GM10266 (cell line): ENCODE measurements around the gene SLC25A13.

Experiments used
- DNase-seq: peaks from one replicate; pipeline ENCODE4 v3.0.0; 2012; ENCODE audit errors: extremely low spot score
- TF ChIP-seq, protein P1 (sequence below): IDR thresholded peaks from 2 replicates; pipeline ENCODE4 v1.5.1; 2012; ENCODE audit warnings: mild to moderate bottlenecking, low read depth; ENCODE audit not compliant: control insufficient read depth, insufficient read depth; ENCODE audit errors: missing control alignments

SLC25A13 gene

DNA sequence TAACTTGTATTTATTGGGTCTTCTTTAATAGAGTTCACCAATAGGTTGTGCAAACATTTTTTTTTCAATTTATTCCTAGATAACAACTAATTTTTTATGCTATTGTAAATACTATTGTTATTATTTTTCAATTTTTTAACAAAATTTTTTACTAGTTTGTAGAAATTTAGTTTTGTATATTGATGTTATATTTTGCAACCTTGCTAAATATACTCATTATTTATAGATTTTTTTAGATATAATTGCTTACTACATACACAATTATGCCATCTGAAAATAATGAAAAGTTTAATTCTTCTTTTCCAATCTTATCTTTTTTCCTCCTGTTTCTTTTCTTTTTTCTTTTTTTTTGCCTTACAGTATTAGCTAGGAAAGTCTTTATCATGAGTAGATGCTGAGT is 216.9 kb downstream of the SLC25A13 start:
- no peak for DNase-seq

DNA sequence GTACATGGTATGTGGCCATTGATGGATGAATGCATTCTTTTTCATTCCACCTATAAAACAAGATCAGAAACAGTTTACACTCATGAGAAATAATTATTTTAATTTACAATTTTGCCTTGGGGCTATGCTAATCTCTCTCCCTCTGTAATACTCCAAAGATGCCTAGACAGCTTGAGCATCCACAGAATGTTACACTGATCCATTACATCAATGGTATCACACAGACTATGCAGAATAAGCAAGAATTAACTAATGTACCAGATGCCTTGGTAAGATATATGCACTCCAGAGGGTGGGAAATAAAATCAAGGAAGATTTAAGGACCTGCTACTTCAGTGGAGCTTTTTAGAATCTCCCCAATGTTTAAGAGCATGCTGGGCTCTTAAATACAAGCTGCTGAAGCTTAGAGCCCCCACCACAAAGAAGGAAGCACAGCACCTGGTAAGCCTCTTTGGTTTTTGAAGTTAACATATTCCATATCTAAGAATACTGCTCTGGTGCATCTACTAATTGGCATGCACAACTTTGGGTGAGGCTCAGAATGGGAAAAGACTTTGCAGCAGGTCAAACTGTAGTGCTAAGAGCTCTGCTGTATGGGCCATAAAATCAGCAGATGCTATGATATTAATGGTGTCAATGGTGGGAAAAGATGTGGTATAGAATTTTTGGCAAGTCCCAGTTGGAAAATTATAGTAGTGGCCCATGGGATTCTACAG is 219.6 kb downstream of the SLC25A13 start:
- TF ChIP-seq, protein P1, sequence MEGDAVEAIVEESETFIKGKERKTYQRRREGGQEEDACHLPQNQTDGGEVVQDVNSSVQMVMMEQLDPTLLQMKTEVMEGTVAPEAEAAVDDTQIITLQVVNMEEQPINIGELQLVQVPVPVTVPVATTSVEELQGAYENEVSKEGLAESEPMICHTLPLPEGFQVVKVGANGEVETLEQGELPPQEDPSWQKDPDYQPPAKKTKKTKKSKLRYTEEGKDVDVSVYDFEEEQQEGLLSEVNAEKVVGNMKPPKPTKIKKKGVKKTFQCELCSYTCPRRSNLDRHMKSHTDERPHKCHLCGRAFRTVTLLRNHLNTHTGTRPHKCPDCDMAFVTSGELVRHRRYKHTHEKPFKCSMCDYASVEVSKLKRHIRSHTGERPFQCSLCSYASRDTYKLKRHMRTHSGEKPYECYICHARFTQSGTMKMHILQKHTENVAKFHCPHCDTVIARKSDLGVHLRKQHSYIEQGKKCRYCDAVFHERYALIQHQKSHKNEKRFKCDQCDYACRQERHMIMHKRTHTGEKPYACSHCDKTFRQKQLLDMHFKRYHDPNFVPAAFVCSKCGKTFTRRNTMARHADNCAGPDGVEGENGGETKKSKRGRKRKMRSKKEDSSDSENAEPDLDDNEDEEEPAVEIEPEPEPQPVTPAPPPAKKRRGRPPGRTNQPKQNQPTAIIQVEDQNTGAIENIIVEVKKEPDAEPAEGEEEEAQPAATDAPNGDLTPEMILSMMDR: no peak
- no peak for DNase-seq

More for the DNA sequence above, 216.9 kb downstream of the SLC25A13 start:
- TF ChIP-seq, protein P1: no peak

DNA sequence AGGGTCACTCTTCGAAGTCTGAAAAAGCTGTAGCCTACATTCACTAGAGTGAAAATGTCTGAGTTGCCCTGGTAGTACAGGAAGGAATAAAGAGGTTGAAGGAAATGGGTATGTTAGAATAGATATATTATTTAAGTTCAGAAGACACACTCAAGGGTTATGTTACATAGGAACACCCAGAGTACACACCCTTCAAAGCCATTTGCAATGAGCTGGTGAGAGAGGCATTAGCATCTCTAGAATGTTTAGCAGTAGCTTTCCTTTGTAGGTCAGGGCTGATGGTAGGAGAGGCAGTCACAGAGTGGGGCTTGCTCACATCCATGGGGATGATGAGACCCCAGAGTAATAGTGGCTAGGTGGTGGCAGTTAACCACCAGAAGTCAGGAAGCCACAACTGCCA is 221.2 kb downstream of the SLC25A13 start:
- DNase-seq: no peak
- TF ChIP-seq, protein P1: no peak

DNA sequence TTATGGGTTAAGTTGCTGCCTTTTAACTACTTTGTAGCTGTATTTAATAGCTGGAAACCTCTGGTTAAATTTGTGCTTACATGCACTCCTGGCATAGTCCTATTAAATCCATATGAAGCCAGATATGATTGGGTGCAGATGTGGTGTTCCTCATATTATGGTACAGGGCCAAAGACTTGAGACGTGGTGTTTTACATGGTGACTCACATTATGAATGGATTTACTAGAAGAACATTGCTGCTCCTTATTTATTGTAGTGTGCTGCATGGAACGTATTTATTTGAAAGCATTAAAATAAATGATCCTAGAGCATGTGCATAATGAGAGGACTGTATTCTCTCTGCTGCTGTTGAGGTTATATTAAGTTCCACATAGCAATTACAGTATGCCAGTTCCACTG is 224.1 kb downstream of the SLC25A13 start:
- no peak for DNase-seq

GRCh38 chr7:96093435-96093834 is 228.5 kb downstream of the SLC25A13 start:
- DNase-seq: no peak
- TF ChIP-seq, protein P1: no peak

More for the DNA sequence above, 224.1 kb downstream of the SLC25A13 start:
- TF ChIP-seq, protein P1: no peak

- TF ChIP-seq, protein P1: no peak
- DNase-seq: no peak
These were observed 231.1 kb downstream of the SLC25A13 start for GRCh38 chr7:96090756-96091155.

DNA sequence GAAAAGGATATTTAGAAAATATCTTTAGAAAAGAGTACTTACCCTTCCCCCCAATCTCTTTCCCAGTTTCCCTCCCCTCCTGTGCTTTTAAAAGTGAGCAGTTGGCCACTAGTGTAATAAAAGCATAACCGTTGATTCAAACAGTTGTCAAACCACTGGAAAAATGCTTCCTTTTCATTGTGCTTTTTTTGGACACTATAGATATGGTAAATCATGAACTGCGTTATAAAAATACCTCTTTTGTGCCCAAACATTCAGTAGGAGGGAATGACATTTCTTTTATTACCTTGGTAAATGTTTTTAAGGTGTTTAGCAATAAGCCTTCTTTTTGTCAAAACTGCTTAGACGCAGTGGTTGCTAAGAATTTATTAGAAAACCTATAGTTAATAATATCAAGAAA is 232.4 kb downstream of the SLC25A13 start:
- DNase-seq: no peak
- TF ChIP-seq, protein P1: no peak
